K562 (cell line): ENCODE results near the gene CHURC1. TPM values are rescaled to one million over a fixed set of nuclear protein-coding genes. Genes with fewer than 3 reads are reported as not detected.

Source experiments
- ATAC-seq: fragments of 200-7000 bp; cut with Tn5 transposase; 3 replicates; pipeline ENCODE4 v1.9.1; 2020; ENCODE audit warnings: moderate library complexity
- BruUV-seq: library from RNA; stranded (reverse); fragments of 400-500 nt; replicated peaks from 2 replicates; lab custom pipeline; 2021; lab: Mats Ljungman, UMichigan
- CTCF ChIA-PET: fragments of 300-600 bp; formaldehyde crosslinking; extraction: SDS; loops from one replicate; lab custom pipeline; 2021; ENCODE audit warnings: low intra/inter-chr PET ratio; lab: Yijun Ruan, JAX
- POLR2A ChIA-PET: fragments of 300-600, 350-650 bp; sonication (Branson Sonifier 250); formaldehyde crosslinking; extraction: SDS; loops from one replicate; lab custom pipeline; 2021; ENCODE audit warnings: antibody characterized with exemption, inconsistent platforms; lab: Yijun Ruan, JAX
- DNase-seq, 4 experiments: peaks; one replicate each; pipeline versions ENCODE4 v3.0.0 to v3.0.0-alpha.2; 2011 to 2018; ENCODE audit warnings: low spot score in 3 of 4, mixed read lengths in 3 of 4; ENCODE audit errors: extremely low read depth in 1 of 4
- FAIRE-seq: peaks from 2 replicates; lab custom pipeline; 2011; peaks lifted over from hg19 to GRCh38; lab: Jason Lieb, UNC
- H2AFZ ChIP-seq: 2 replicates; pipeline ENCODE4 v1.6.0; 2011; ENCODE audit warnings: low read depth, low read length, control low read depth, inconsistent platforms
- H3K27ac ChIP-seq: fragments of 200-600 bp; 3 replicates; pipeline ENCODE4 v1.8.0; 2011; ENCODE audit warnings: low read depth, mild to moderate bottlenecking, control low read depth, inconsistent platforms, low read length, moderate library complexity, mixed read lengths; ENCODE audit errors: extremely low read depth
- H3K27me3 ChIP-seq, 2 experiments: fragments of 300-600 bp in 1 of 2; 2 replicates in 1 of 2; 3 replicates in 1 of 2; pipeline versions ENCODE4 v1.6.0 to v1.8.0; 2011; ENCODE audit warnings: inconsistent platforms in 2 of 2, low read length in 2 of 2, mild to moderate bottlenecking in 1 of 2, mixed read lengths in 1 of 2, moderate library complexity in 1 of 2; ENCODE audit not compliant: control insufficient read depth in 2 of 2, insufficient read depth in 2 of 2
- H3K36me3 ChIP-seq: fragments of 300-600 bp; 3 replicates; pipeline ENCODE4 v1.8.0; 2011; ENCODE audit warnings: mild to moderate bottlenecking, low read length, inconsistent platforms; ENCODE audit not compliant: control insufficient read depth, insufficient read depth
- H3K4me1 ChIP-seq, 2 experiments: fragments of 200-600 bp in 1 of 2; replicated peaks in 1 of 2; 2 replicates in 1 of 2; 3 replicates in 1 of 2; pipeline versions ENCODE4 v1.5.1 to v1.8.0; 2011; ENCODE audit warnings: inconsistent platforms in 2 of 2, low read length in 2 of 2, mild to moderate bottlenecking in 1 of 2, mixed read lengths in 1 of 2, moderate library complexity in 1 of 2; ENCODE audit not compliant: control insufficient read depth in 2 of 2, insufficient read depth in 2 of 2
- H3K4me2 ChIP-seq: 2 replicates; pipeline ENCODE4 v1.6.1; 2011; ENCODE audit warnings: low read length, control low read depth, inconsistent platforms, mixed read lengths; ENCODE audit not compliant: insufficient read depth
- H3K4me3 ChIP-seq: fragments of 200-600 bp; sonication (generic), shearing (Covaris generic); 2 replicates; pipeline ENCODE4 v1.5.1; 2016; ENCODE audit warnings: control low read depth, inconsistent platforms
- H3K79me2 ChIP-seq: fragments of 200-600 bp; 3 replicates; pipeline ENCODE4 v1.8.0; 2011; ENCODE audit warnings: low read length, inconsistent platforms; ENCODE audit not compliant: control insufficient read depth, insufficient read depth
- H3K9ac ChIP-seq, 2 experiments: 2 replicates each; pipeline versions ENCODE4 v1.6.0 to v1.6.1; 2011; ENCODE audit warnings: low read depth in 2 of 2, low read length in 2 of 2, control low read depth in 1 of 2, inconsistent platforms in 1 of 2, mild to moderate bottlenecking in 1 of 2, mixed read lengths in 1 of 2; ENCODE audit not compliant: insufficient read depth in 1 of 2
- H3K9me1 ChIP-seq: one replicate; pipeline ENCODE4 v1.6.0; 2011; ENCODE audit warnings: inconsistent platforms, mild to moderate bottlenecking, low read length, moderate library complexity; ENCODE audit not compliant: control insufficient read depth, insufficient read depth
- H3K9me3 ChIP-seq: replicated peaks from 2 replicates; pipeline ENCODE4 v1.5.1; 2011; ENCODE audit warnings: low read depth, low read length, inconsistent platforms; ENCODE audit not compliant: control insufficient read depth, insufficient read depth
- H4K20me1 ChIP-seq: replicated peaks from 2 replicates; pipeline ENCODE4 v1.6.1; 2011; ENCODE audit warnings: low read length, inconsistent platforms, mixed read lengths; ENCODE audit not compliant: control insufficient read depth, insufficient read depth
- MEIS2 ChIP-seq: fragments of 450-650 bp; IDR thresholded peaks from 2 replicates; pipeline ENCODE4 v1.6.1; 2014; ENCODE audit warnings: mild to moderate bottlenecking; ENCODE audit not compliant: partially characterized antibody
- MYBL2 ChIP-seq, 2 experiments: fragments of 450-650 bp in 1 of 2; sonication (generic) in 1 of 2; formaldehyde crosslinking in 1 of 2; IDR thresholded peaks; 2 replicates each; pipeline versions ENCODE4 v1.6.1 to v1.8.1; 2017 to 2022; ENCODE audit warnings: borderline replicate concordance in 1 of 2, inconsistent platforms in 1 of 2, low read depth in 1 of 2, mild to moderate bottlenecking in 1 of 2, missing genetic modification reagents in 1 of 2, moderate library complexity in 1 of 2
- PHF20 ChIP-seq: fragments of 450-650 bp; IDR thresholded peaks from 2 replicates; pipeline ENCODE4 v1.6.1; 2018; ENCODE audit not compliant: partially characterized antibody
- RUNX1 ChIP-seq: sonication (generic); IDR thresholded peaks from 2 replicates; pipeline ENCODE4 v1.6.1; 2016; ENCODE audit warnings: antibody characterized with exemption, low read depth
- TEAD2 ChIP-seq: fragments of 450-650 bp; IDR thresholded peaks from 2 replicates; pipeline ENCODE4 v1.6.1; 2016; ENCODE audit warnings: missing genetic modification characterization, control low read depth, missing compliant biosample characterization
- TSC22D4 ChIP-seq: fragments of 450-650 bp; IDR thresholded peaks from 2 replicates; pipeline ENCODE4 v1.6.1; 2016; ENCODE audit warnings: missing genetic modification characterization, missing biosample characterization, control low read depth
- ZNF143 ChIP-seq: sonication (generic); formaldehyde crosslinking; IDR thresholded peaks from 2 replicates; pipeline ENCODE4 v1.9.0; 2022; ENCODE audit warnings: mild to moderate bottlenecking, missing genetic modification reagents
- ZNF24 ChIP-seq: fragments of 450-650 bp; IDR thresholded peaks from 2 replicates; pipeline ENCODE4 v1.6.1; 2016
- ZNF408 ChIP-seq: fragments of 250-450 bp; sonication (Bioruptor Pico); IDR thresholded peaks from 2 replicates; pipeline ENCODE4 v1.4.0; 2020; ENCODE audit warnings: low read depth, mild to moderate bottlenecking, moderate library complexity
- ZNF644 ChIP-seq: fragments of 200-800 bp; sonication (Bioruptor generic); IDR thresholded peaks from 2 replicates; pipeline ENCODE4 v1.6.1; 2016; ENCODE audit warnings: low read depth, missing genetic modification characterization, missing compliant biosample characterization
- WGBS: fragments of 100-300 bp; shearing (Covaris generic); methylation state at CpG from one replicate; pipeline ENCODE4 v1.1.6; 2016; ENCODE audit warnings: low coverage, mixed read lengths; ENCODE audit not compliant: insufficient coverage; ENCODE audit errors: missing lambda C conversion rate; 5-methylcytosine and 5-hydroxymethylcytosine counted together
- in situ Hi-C: fragments of 300-500 bp; cut with MboI; formaldehyde crosslinking; loops from 4 replicates; pipeline ENCODE4 v1.15.0; 2018; ENCODE audit warnings: inconsistent platforms, mixed read lengths
- intact Hi-C: fragments of 100-400 bp; cut with micrococcal nuclease; formaldehyde crosslinking; loops from 2 replicates; pipeline ENCODE4 v1.14.2; 2022
- polyA plus RNA-seq, 8 experiments: library from polyadenylated mRNA; depleted of rRNA in 4 of 8; stranded (reverse) in 5 of 8; unstranded in 3 of 8; fragments of >200 nt; fragmentation: Nextera tagmentation in 2 of 8; fragmentation: Illumina TruSeq in 1 of 8; extraction: Ambion mirVana in 2 of 8; extraction: Trizol in 1 of 8; gene quantifications; 2 replicates each; pipeline versions ENCODE4 v1.2.1 to v1.2.3, GENCODE V29; 2011 to 2014; ENCODE audit warnings: inconsistent platforms in 1 of 8, missing spikeins in 1 of 8
- total RNA-seq, 7 experiments: library from RNA; depleted of rRNA in 6 of 7; stranded (reverse); fragments of >200 nt in 6 of 7; fragmentation: Illumina TruSeq in 2 of 7; extraction: Trizol in 2 of 7; gene quantifications; 2 replicates each; pipeline versions ENCODE4 v1.2.1 to v1.2.3, GENCODE V29; 2011 to 2021; ENCODE audit warnings: low replicate concordance in 1 of 7
- TF ChIP-seq, protein P1 (sequence below): fragments of 200-800 bp; sonication (Bioruptor generic); IDR thresholded peaks from 2 replicates; pipeline ENCODE4 v1.6.1; 2016; ENCODE audit warnings: missing genetic modification characterization, missing compliant biosample characterization
- TF ChIP-seq, protein P2 (sequence below): fragments of 250-450 bp; sonication (Bioruptor Pico); IDR thresholded peaks from 2 replicates; pipeline ENCODE4 v1.4.0; 2020; ENCODE audit warnings: mild to moderate bottlenecking
- TF ChIP-seq, protein P3 (sequence below): fragments of 250-450 bp; sonication (Bioruptor Pico); IDR thresholded peaks from 2 replicates; pipeline ENCODE4 v1.8.0; 2022; ENCODE audit warnings: inconsistent platforms, mild to moderate bottlenecking, moderate library complexity, borderline replicate concordance

Gene CHURC1
- total and polyA plus RNA-seq, 9 of the 15 experiments (the other 6 are each of a cell fraction or from before 2014, with no cell fraction given), result 27.3 to 239 (median 45.6) TPM

DNA sequence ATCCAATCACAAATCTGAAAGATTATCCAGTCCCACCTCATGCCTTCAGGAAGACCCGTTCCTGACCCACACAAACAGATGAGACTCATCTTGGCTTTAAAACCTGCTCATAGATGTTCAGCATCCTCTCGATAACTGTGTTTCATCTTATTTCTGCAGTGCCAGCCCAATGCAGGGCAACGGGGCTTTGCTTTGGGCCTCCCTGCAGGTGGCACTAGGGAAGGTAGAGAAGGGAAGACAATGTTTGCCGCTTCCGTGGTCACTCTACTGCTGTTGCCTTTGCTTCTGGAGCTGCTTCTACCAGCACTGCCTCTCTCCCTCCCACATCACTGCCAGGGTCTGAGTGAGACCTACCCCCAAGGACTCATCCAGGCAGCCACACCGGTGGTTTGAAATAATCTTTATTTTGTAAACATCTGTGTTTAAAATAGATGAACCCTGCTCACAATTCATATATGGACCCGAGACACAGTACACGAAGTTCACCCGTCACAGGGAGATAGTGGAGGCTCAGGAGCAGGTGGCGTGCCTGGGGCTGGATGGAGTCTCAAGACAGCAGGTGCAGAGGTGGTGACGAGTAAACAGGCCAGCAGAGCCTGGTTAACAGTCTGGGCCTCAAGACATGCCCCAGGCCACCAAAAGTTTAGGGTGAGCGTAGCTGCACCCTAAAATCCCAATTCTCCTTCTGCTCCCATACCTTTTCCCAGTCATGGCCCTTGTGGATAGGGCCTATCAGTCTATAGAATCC lies 31.4 kb downstream of the CHURC1 start:
- Histone ChIP-seq H3K36me3 (no peaks in the 10 kb centered on the region), H3K4me1 (no peaks in the 10 kb centered on the region; a peak in 2 of 5 replicates), H3K4me3 (no peak overlapping the region), H3K9me1 (no peaks in the 10 kb centered on the region), H3K9ac (no peak overlapping the region), H3K4me2 (no peak overlapping the region), H2AFZ (no peak overlapping the region), H3K27me3 (no peaks in the 10 kb centered on the region), H3K27ac (no peak overlapping the region), H3K9me3 (no peaks in the 10 kb centered on the region), H3K79me2 (no peaks in the 10 kb centered on the region), H4K20me1 (no peaks in the 10 kb centered on the region)
- ChIA-PET CTCF (no interaction called here), POLR2A (interaction anchor here (1.5 kb wide), 1 partner anchor 13 kb away, joined by 5 read pairs; no protein-coding TSS in a partner anchor)
- BruUV-seq, result no TSS peak
- FAIRE-seq (no peak), DNase-seq (no peak), ATAC-seq (no peak)
- in situ Hi-C loops, result no loop called here
- intact Hi-C loops, result no loop called here
- 71% methylated on average over 12 of the region's 12 CpGs for WGBS
- TF ChIP-seq, protein P1, sequence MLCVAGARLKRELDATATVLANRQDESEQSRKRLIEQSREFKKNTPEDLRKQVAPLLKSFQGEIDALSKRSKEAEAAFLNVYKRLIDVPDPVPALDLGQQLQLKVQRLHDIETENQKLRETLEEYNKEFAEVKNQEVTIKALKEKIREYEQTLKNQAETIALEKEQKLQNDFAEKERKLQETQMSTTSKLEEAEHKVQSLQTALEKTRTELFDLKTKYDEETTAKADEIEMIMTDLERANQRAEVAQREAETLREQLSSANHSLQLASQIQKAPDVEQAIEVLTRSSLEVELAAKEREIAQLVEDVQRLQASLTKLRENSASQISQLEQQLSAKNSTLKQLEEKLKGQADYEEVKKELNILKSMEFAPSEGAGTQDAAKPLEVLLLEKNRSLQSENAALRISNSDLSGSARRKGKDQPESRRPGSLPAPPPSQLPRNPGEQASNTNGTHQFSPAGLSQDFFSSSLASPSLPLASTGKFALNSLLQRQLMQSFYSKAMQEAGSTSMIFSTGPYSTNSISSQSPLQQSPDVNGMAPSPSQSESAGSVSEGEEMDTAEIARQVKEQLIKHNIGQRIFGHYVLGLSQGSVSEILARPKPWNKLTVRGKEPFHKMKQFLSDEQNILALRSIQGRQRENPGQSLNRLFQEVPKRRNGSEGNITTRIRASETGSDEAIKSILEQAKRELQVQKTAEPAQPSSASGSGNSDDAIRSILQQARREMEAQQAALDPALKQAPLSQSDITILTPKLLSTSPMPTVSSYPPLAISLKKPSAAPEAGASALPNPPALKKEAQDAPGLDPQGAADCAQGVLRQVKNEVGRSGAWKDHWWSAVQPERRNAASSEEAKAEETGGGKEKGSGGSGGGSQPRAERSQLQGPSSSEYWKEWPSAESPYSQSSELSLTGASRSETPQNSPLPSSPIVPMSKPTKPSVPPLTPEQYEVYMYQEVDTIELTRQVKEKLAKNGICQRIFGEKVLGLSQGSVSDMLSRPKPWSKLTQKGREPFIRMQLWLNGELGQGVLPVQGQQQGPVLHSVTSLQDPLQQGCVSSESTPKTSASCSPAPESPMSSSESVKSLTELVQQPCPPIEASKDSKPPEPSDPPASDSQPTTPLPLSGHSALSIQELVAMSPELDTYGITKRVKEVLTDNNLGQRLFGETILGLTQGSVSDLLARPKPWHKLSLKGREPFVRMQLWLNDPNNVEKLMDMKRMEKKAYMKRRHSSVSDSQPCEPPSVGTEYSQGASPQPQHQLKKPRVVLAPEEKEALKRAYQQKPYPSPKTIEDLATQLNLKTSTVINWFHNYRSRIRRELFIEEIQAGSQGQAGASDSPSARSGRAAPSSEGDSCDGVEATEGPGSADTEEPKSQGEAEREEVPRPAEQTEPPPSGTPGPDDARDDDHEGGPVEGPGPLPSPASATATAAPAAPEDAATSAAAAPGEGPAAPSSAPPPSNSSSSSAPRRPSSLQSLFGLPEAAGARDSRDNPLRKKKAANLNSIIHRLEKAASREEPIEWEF, result no peak
- TF ChIP-seq RUNX1, result no peak
- TF ChIP-seq TEAD2 (tag), result no peak
- no peak for TF ChIP-seq MYBL2 (IDR thresholded peaks at IDR 0.05; ENCODE audit: low read depth)
- no peak for TF ChIP-seq MYBL2 (CRISPR knock-in tag; IDR thresholded peaks at IDR 0.05; ENCODE audit: borderline replicate concordance)
- TF ChIP-seq MEIS2, result no peak
- TF ChIP-seq ZNF644, result no peak
- no peak for TF ChIP-seq ZNF24
- no peak for TF ChIP-seq TSC22D4 (tag)
- no peak for TF ChIP-seq ZNF408 (CRISPR knock-in tag)
- TF ChIP-seq ZNF143 (CRISPR knock-in tag), result no peak
- TF ChIP-seq PHF20, result no peak
- TF ChIP-seq, protein P2, sequence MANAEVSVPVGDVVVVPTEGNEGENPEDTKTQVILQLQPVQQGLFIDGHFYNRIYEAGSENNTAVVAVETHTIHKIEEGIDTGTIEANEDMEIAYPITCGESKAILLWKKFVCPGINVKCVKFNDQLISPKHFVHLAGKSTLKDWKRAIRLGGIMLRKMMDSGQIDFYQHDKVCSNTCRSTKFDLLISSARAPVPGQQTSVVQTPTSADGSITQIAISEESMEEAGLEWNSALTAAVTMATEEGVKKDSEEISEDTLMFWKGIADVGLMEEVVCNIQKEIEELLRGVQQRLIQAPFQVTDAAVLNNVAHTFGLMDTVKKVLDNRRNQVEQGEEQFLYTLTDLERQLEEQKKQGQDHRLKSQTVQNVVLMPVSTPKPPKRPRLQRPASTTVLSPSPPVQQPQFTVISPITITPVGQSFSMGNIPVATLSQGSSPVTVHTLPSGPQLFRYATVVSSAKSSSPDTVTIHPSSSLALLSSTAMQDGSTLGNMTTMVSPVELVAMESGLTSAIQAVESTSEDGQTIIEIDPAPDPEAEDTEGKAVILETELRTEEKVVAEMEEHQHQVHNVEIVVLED (CRISPR knock-in tag), result no peak
- TF ChIP-seq, protein P3, sequence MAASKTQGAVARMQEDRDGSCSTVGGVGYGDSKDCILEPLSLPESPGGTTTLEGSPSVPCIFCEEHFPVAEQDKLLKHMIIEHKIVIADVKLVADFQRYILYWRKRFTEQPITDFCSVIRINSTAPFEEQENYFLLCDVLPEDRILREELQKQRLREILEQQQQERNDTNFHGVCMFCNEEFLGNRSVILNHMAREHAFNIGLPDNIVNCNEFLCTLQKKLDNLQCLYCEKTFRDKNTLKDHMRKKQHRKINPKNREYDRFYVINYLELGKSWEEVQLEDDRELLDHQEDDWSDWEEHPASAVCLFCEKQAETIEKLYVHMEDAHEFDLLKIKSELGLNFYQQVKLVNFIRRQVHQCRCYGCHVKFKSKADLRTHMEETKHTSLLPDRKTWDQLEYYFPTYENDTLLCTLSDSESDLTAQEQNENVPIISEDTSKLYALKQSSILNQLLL (CRISPR knock-in tag), result no peak
